HG02885 (cell line): Measurements from ENCODE around the gene EXOC3.

Experiments
- ATAC-seq: cut with Tn5 transposase; IDR thresholded peaks from one replicate; pipeline ENCODE4 v1.9.1; 2021; ENCODE audit warnings: mild to moderate bottlenecking; ENCODE audit not compliant: unreplicated experiment, poor library complexity

EXOC3 gene

DNA sequence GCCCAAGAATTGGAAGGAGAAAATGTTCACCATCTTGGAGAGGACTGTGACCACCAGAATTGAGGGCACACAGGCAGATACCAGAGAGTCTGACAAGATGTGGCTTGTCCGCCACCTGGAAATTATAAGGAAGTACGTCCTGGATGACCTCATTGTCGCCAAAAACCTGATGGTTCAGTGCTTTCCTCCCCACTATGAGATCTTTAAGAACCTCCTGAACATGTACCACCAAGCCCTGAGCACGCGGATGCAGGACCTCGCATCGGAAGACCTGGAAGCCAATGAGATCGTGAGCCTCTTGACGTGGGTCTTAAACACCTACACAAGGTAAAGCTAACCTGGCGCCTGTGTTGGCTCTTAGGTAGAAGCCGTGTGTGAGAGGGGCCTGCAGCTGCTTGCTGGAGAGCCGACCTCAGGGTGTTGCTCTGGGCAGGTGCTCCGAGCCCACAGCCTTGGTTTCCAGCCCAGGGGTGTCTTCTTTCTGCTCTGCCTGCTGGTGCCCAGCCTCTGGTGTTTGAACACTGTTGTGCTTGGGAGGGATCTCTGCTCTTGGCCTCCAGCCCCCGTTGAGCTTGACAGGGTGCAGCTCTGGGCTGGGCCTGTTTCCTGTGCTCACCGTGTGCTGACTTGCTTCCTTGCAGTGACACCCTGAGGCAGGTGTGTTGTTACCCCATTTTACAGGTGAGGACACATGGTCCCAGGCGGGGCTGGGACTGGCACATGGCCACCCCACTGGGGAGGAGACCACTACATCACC is 10.9 kb downstream of the EXOC3 start:
- no peak for ATAC-seq

DNA sequence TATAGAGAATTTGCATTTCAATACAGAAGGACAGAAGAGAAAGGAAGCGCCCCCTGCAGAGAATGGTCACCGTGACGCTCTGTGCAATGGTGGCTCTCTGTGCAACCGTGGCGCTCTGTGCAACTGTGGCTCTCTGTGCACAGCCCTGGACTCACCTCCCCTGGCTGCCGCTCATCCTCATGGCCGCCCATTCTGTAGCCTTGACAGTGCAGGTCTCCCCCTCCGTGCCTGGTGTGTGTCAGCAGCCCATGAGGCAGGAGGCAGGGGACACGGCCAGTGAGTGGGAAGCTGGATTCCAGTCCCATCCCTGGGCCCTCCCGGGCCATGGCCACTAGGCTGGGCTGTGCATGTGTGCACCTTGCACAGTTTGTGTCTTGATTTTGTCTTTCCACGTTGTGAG is 12.0 kb downstream of the EXOC3 start:
- no peak for ATAC-seq

DNA sequence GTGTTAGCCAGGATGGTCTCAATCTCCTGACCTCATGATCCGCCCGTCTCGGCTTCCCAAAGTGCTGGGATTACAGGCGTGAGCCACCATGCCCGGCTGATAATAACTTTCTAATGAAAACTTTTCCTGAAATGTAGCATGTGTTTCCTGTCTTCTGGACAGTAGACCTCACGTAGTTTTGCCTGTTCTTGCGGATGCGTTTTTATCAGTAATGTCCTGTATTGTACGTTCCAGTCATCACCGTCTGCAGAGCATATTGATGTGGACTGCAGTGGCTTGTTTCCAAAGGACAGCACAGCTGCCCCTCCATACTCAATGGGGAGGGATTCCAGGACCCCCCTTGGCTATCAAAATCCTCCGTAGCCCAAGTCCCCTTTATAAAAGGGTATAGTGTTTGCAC is 12.8 kb downstream of the EXOC3 start:
- ATAC-seq = no peak

DNA sequence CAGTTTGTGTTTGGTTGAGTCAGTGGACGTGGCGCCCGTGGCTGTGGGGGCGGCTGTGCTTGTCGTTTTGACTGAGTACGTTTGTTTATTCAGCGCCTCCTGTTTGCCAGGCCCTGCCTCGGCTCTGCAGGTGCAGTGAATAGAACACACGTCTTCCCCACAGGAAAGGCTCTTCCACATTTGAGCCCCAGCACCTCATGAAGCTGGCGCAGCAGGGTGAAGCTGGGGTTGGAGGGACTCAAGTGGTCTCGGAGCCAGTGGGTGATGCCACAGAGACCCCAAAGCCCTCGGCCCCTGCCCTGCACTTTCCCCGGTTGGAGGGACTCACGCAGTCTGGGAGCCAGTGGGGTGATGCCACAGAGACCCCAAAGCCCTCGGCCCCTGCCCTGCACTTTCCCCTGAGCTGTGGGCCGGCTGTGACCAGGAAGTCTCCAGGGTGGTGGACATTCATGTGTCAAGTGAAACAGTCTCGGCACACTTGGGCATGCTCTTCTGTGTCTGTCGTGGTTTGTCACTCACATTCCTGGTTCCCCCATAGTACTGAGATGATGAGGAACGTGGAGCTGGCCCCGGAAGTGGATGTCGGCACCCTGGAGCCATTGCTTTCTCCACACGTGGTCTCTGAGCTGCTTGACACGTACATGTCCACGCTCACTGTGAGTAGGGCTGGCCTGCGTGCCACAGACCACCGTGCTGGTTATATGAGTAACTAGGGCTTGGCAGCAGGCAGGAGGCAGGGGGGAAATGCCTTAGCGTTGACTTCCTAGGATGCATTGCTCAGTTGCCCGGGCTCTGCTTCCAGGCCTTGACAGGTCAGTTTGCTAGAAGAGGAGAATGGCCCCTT is 13.6 kb downstream of the EXOC3 start:
- ATAC-seq = no peak

DNA sequence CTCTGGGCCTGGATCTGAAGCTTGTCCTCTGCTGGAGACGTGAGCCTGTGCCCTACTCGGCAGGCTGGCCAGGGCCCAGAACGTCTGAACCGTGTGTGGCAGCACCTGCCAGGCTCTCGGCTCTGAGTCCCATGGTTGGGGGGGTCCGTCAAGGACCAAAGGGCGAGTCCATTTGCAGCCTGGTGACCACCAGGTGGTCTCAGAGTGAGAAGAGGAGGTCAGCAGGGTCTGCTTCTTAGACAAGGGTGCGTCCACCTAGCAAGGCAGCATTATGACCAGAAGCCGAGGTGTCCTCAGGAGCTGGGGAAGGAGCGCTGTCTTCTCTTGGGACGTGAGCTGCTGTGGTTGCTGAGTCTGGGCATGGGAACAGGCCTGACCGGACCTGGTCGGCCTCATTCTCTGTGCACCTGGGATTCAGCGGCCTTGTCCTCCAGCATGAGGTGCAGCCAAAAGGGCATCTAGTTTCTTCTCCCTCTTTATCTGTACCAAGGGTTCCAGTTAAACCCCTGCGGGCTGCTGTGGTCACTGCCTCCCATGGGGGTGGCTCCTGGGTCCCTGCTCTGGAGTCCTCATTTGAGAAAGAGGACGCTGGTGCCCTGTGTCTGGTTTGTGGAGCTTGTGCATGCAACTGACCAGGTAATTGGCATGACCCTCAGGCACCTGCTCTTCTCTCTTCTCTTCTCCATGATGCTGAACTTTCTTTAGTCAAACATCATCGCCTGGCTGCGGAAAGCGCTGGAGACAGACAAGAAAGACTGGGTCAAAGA is 14.4 kb downstream of the EXOC3 start:
- ATAC-seq = no peak

DNA sequence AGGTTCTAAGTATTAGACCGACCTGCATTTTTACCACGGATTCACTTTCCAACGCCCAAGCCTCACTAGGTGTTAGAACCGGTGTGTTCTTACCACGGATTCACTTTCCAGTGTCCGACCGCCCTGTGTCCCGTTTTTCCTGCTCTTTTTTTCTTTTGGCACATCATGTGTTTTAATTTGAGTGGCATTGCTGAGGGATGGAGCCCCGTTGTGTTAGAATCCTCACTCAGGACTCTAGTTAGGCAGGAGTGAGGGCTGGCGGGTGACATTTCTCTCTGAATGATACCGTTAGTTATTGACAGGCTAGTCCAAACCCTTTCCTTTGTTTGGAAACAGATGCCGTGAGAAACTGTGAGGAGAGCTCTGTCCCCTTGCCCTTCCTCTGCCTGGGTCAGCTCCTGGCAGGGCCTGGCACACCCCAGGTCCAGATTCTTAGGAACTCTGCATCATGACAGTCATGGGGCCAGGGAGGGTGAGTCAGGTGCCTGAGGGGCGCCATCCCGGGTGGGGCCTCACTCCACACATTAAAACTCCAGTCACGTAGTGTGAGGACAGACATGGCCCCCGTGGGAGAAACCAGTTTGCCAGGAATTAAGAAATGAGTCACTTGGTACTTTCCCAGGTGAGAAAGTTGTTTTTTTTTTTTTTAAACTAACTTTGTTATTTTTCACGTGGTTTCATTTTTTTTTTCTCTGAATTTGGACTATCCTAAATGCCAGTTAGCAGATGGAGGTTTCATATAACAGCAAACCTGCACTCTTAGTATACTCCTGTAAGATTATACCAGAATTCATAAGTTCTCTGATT is 15.8 kb downstream of the EXOC3 start:
- peak; percentile 67 for ATAC-seq

DNA sequence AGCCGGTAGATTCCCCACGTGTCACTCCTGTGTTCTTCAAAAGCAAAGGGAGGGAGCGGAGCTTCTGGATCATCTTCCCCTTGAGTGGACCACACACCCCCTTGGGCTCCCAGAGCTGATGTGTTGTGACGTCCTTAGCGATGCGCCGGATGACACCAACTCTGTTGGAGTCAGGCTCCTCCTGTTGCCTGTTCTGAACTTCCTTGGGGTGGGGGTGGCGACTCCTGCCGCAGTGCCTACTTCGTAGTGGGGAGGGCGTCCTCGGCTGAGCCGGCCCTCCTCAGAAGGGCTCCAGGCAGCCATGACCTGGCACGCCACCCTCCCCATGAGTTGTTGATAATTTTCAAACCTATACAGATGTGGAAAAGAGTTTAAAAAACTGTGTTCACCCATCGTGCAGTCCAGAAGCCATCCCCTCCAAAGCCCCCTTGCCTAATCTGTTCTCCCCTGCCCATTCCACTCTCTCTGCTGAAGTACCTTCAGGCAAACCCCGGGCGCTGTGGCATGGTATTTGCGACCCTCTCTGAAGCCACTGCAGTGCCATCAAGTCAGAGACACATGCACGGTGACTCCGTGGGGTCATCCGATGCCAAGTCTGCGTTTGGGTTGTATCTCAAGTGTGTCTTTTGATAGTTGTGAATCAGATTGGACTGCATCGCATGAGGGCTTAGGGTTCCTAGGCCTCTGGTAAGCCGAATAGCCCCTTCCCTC is 16.7 kb downstream of the EXOC3 start:
- ATAC-seq = no peak

DNA sequence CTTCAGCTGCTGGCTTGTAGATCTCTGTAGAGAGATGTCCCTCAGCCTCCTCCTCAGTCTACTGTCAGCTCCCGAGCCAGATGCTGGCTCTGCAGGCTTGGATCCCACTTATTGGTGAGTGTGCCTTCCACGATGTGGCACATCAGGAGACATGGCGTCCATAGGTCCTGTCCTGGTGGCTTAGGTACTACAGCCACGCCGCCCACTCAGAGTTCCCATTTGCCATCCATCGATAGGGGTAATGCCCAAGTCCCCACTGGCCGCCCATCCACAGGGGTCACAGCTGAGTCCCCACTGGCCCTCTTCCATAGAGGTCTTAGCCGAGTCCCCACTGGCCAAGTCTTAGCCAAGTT is 17.3 kb downstream of the EXOC3 start:
- ATAC-seq = no peak

DNA sequence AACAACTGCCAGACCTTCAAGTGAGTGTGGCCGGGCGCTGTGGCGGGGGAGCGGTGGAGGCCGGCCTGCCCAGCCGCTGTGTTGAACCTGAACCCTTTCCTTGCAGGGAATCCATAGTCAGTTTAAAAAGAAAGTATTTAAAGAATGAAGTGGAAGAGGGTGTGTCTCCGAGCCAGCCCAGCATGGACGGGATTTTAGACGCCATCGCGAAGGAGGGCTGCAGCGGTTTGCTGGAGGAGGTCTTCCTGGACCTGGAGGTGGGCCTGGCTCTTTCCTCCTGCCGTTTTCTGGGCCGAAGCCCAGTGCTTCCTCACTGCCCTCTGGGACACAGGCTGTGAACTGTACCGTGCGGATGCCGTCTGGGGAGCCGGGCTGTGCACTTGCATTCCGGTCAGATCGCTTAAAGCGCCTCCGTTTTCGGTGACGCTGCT is 19.1 kb downstream of the EXOC3 start:
- ATAC-seq = no peak

DNA sequence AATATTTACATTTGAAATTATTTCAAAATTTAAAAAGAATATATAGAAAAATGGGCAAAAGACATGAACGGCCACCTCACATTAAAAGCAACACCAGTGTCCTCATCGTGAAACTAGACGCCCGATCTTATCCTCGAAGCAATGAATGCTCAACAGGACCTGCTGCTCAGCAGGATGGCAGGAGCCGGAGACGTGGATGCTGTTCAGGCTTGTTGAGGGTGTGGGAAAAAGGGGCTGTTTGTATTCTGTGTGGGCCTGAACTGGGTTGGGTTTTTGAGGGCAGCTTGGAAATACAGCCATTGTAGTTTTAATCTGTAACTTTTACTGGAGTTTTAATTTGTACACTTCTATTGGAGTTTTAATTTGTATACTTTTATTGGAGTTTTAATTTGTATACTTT is 20.3 kb downstream of the EXOC3 start:
- ATAC-seq = no peak

DNA sequence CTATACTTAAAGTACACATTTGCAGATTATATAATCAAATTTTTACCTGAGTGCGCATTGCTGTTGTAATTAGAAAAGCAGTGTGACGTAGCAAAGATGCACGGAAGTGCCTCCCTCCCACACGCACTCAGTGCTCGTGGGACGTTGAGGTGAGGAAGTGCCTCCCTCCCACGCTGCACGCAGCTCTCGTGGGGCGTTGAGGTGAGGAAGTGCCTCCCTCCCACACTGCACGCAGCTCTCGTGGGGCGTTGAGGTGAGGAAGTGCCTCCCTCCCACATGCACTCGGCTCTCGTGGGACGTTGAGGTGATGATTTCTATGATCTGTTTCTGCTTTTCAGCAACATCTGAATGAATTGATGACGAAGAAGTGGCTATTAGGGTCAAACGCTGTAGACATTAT is 21.0 kb downstream of the EXOC3 start:
- peak; percentile 60 for ATAC-seq

DNA sequence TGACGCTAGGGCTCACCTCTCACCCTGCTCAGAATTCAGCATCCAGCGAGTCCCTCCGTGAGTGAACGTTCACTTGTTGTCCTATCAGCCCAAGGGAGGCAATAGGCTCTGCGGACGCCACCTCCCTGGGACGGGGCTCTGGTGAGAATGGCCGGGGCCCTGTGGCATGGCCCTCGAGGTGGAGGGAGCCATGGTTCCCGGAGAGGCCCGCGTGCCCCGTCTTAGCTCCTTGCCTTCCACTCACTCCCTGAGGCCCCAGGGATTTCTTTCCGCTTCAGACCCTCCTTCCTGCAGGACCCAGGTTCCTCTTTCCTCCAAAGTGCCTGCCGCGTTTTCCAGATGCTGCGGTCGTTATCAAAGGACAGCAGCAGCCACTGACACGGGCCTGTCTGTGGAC is 21.5 kb downstream of the EXOC3 start:
- ATAC-seq = no peak

DNA sequence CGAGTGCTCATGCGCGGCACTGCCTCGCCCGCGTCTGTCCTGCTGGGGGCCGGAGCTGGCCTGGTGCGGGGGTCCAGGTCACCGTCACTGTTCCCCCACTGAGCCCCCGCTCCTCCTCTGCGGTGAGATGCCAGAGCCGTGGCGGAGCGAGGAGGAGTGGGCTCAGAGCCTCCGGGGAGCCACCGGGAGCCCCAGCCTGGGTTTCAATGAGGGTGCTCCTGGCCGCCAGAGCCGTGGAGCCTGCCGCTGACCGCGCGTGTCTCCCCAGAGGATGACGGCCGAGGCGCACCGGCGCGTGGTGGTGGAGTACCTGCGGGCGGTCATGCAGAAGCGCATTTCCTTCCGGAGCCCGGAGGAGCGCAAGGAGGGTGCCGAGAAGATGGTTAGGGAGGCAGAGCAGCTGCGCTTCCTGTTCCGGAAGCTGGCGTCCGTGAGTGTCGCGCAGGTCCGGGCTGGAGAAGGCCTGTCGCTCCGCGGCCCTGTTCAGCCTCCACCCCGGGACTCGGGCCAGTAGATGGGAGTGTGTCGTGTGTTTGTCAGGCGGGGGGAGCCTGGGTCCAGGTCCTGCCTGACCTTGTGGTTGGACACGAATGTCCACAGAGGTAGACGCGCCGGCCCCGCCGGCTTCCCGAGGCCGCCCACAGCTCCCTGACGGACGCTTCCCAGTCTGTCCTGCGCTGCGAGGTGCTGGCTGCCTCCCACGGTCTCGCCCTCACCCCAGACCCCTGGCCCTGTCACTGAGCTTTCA is 22.0 kb downstream of the EXOC3 start:
- ATAC-seq = no peak

DNA sequence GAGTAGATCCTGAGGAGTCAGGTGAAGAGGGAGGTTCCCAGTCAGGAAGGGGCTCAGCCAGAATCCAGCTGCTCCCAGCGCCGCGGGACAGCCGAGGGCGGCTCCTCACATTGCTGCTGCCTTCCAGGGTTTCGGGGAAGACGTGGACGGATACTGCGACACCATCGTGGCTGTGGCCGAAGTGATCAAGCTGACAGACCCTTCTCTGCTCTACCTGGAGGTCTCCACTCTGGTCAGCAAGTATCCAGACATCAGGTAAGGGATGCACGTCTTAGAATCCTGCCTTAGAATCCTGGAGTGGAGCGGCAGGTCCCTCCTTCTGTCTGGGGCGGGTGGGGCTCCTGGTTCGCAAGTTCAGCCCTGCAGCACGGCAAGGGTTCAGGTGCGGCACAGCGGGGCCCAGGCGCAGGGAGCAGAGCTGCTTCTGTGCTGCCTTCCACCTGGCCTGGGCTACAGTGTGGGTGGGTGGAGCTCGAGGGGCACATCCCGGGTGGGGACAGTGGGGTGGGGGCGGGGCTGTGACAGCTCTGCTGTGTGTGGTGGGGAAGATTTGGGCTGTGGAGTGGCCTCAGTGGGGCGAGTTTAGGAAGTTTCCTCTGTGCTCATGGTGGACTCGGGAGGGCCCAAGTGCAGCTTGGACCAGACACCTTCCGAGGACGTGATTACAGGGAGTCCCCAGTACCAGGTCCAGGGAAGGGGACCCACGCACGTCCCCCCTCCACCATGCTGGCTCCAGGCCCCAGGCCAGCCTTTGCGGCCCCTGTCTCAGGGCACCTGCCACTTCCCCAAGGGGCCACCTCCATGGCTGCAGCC is 22.8 kb downstream of the EXOC3 start:
- ATAC-seq = no peak

DNA sequence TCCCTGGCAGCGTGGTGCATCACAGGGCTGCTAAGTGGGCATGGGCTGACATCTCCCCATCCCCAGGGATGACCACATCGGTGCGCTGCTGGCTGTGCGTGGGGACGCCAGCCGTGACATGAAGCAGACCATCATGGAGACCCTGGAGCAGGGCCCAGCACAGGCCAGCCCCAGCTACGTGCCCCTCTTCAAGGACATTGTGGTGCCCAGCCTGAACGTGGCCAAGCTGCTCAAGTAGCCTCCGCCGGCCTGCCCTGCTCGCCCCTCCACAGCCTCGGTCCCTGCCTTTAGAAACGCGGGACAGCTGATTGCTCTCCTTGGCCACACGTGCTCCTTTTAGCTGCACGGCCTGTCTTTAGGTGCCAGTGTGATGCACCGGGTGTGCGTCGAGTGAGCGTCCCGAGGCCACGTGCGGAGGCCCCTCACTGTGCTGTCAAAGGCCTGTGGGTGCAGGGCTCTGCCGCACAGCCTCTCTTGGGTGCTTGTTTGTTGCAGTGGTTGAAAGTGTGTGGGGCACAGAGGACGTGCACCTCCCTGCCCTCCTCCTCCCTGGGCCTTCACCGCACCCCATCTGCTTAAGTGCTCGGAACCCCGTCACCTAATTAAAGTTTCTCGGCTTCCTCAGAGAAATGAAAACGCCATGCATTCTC is 23.8 kb downstream of the EXOC3 start:
- no peak for ATAC-seq

DNA sequence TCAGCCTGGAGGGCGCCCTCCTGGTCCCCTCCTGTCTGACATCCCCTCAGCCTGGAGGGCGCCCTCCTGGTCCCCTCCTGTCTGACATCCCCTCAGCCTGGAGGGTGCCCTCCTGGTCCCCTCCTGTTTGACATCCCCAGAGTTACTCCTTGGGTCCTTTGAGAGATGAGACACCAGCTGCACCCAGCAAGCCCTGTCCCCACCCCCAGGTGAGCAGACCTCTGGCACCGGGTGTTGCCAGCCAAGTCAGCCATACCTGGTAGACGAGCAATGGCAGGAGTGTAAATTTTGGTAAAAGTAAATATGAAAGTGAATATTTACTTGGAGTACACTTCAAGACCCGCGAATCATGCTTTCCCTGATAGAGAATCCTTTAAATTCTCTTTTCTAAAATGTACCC is 25.4 kb downstream of the EXOC3 start:
- ATAC-seq = no peak

DNA sequence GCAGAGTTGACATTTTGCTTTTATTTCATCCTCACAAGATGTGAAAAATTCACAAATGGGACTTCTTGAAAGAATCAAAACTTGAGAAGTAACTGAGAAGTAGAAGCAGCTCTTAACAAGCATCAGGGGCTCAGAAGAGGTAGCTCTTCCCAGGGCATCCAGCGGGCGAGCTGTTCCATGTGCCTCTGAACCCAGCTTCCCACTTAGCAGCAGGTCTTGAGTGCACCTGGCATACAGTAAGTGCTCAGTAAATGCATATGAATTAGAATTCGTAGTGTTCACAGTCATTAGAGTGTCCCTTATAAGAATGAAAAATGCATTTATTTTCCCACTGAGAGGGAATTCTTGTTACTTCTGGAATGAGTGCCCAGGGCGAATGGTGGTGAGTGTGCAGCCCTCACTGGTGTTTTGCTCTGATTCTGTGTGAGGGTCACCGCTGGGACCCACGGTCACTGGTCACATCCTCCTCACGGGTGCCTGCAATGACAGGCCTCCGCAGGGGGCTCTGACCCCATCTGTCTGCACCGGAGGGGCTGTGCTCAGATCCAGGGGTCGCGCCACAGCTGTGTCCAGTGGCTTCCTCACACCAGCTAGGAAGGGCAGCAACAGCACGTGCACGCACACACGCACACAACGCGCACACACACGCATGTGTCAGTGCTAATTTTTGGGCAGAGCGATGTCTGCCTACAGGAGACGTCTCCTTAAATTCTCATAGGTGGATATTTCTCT is 26.9 kb downstream of the EXOC3 start:
- no peak for ATAC-seq
